GM19099 (cell line): ENCODE data around the gene THSD8.
A peak's percentile ranks its signal among the peaks of the same experiment; 100 is the strongest.

ENCODE experiments used
- POLR2A ChIP-seq: IDR thresholded peaks from 3 replicates; pipeline ENCODE4 v1.6.1; 2011; ENCODE audit warnings: low read depth; ENCODE audit not compliant: insufficient read length; ENCODE audit errors: extremely low read depth

THSD8 gene

GRCh38 chr19:12801466-12802266 is at the start of gene THSD8, which contains the start of gene PRDX2:
THSD8 (plus strand) TSS chr19:12802069; CDS start chr19:12802072, 3 bp downstream.
PRDX2 (minus strand) TSS chr19:12801800; CDS start chr19:12801261, 539 bp downstream.
- peak; percentile 95 for TF ChIP-seq POLR2A

- no peak for TF ChIP-seq POLR2A
Observed at GRCh38 chr19:12754465-12755196, 47.2 kb upstream of the THSD8 start.

GRCh38 chr19:12756150-12756883 is 45.6 kb upstream of the THSD8 start:
- no peak for TF ChIP-seq POLR2A

- no peak for TF ChIP-seq POLR2A
Observed at GRCh38 chr19:12757544-12758274, 44.2 kb upstream of the THSD8 start.

- TF ChIP-seq POLR2A, result no peak
Observed at GRCh38 chr19:12759686-12760085, 42.2 kb upstream of the THSD8 start.

- TF ChIP-seq POLR2A, result no peak
Observed at GRCh38 chr19:12763100-12763499, 38.8 kb upstream of the THSD8 start.

- TF ChIP-seq POLR2A, result no peak
Observed at GRCh38 chr19:12764698-12765097, 37.2 kb upstream of the THSD8 start.

- no peak for TF ChIP-seq POLR2A
Observed at GRCh38 chr19:12766051-12766521, 35.8 kb upstream of the THSD8 start.

GRCh38 chr19:12767150-12767549 is 34.7 kb upstream of the THSD8 start:
- TF ChIP-seq POLR2A, result no peak

- no peak for TF ChIP-seq POLR2A
Observed at GRCh38 chr19:12767666-12768065, 34.2 kb upstream of the THSD8 start.

GRCh38 chr19:12769689-12770088 is 32.2 kb upstream of the THSD8 start:
- no peak for TF ChIP-seq POLR2A

GRCh38 chr19:12770922-12771321 is 30.9 kb upstream of the THSD8 start:
- no peak for TF ChIP-seq POLR2A

- no peak for TF ChIP-seq POLR2A
Observed at GRCh38 chr19:12772323-12772722, 29.5 kb upstream of the THSD8 start.

- TF ChIP-seq POLR2A, result no peak
Observed at GRCh38 chr19:12773571-12773970, 28.3 kb upstream of the THSD8 start.
